Spinal cord (tissue), 10 donors: ENCODE results near the gene SGF29. TPM values are rescaled to one million over a fixed set of nuclear protein-coding genes. Genes with fewer than 3 reads are reported as not detected.
"Not testable (repeated sequence)": the region's sequence is repeated elsewhere in the genome, so short reads cannot be mapped to it uniquely, and the experiment has no call there.

Experiments
- DNase-seq, 6 donors: peaks; one replicate each; pipeline versions ENCODE4 v3.0.0 to v3.0.0-alpha.2; 2013 to 2015; ENCODE audit warnings: low spot score in 6 of 6, low read depth in 4 of 6
- H3K27ac ChIP-seq: one replicate; pipeline ENCODE4 v1.5.1; 2013; ENCODE audit warnings: low read depth, low read length, control low read depth
- H3K27me3 ChIP-seq: one replicate; pipeline ENCODE4 v1.6.1; 2013; ENCODE audit warnings: low read length; ENCODE audit not compliant: control insufficient read depth, insufficient read depth
- H3K36me3 ChIP-seq: one replicate; pipeline ENCODE4 v1.6.1; 2013; ENCODE audit warnings: low read length; ENCODE audit not compliant: control insufficient read depth, insufficient read depth
- H3K4me1 ChIP-seq: one replicate; pipeline ENCODE4 v1.6.1; 2013; ENCODE audit warnings: low read length; ENCODE audit not compliant: control insufficient read depth, insufficient read depth
- H3K4me3 ChIP-seq: one replicate; pipeline ENCODE4 v1.5.1; 2013; ENCODE audit warnings: low read depth, low read length, control low read depth
- H3K9me3 ChIP-seq: one replicate; pipeline ENCODE4 v1.6.1; 2013; ENCODE audit warnings: low read length; ENCODE audit not compliant: control insufficient read depth, insufficient read depth
- WGBS: methylation state at CpG from one replicate; pipeline ENCODE4 v1.1.5; 2013; ENCODE audit warnings: missing lambda C conversion rate; ENCODE audit not compliant: insufficient coverage; 5-methylcytosine and 5-hydroxymethylcytosine counted together
- polyA plus RNA-seq, 2 donors: library from polyadenylated mRNA; unstranded; fragments of 120-200 nt; gene quantifications; one replicate each; pipeline ENCODE4 v1.2.1, GENCODE V29; 2013; ENCODE audit not compliant: insufficient read length in 2 of 2
- total RNA-seq, 2 donors: library from RNA; depleted of rRNA in 1 of 2; stranded (reverse); fragments of 120-200 nt in 1 of 2; fragments of >200 nt in 1 of 2; gene quantifications; one replicate each; pipeline versions ENCODE4 v1.2.3 to v1.2.4, GENCODE V29; 2013 to 2014
- donor health status: healthy.

Gene SGF29
- total and polyA plus RNA-seq, 4 donors = 8.6 to 29.6 (median 25.5) TPM

GRCh38 chr16:28620316-28620715, 66.6 kb downstream of the SGF29 start:
- not testable (repeated sequence) for DNase-seq, H3K27me3 ChIP-seq, H3K9me3 ChIP-seq, H3K36me3 ChIP-seq, H3K27ac ChIP-seq, H3K4me3 ChIP-seq
- no CpG with 5 or more reads among the region's 1 CpG for WGBS
- peaks cover 11% of the 10 kb centered on the region for H3K4me1 ChIP-seq

GRCh38 chr16:28621481-28622155, 67.9 kb downstream of the SGF29 start:
- Histone ChIP-seq H3K36me3 (peaks cover 2% of the 10 kb centered on the region), H3K4me3 (no peak overlapping the region), H3K27ac (no peak overlapping the region), H3K4me1 (peaks cover 11% of the 10 kb centered on the region), H3K9me3 (no peaks in the 10 kb centered on the region), H3K27me3 (no peaks in the 10 kb centered on the region)
- WGBS = 70% methylated on average over 3 of the region's 7 CpGs
- peak in 1 of 6 donors; percentile 0 for DNase-seq

- not testable (repeated sequence) for H3K27ac ChIP-seq, H3K27me3 ChIP-seq, H3K36me3 ChIP-seq, H3K9me3 ChIP-seq
- Histone ChIP-seq H3K4me1 (peaks cover 11% of the 10 kb centered on the region), H3K4me3 (peak overlapping the region; percentile 27)
- 43% methylated on average over 23 of the region's 24 CpGs for whole genome bisulfite sequencing
- peak in 1 of 6 donors; percentile 0 for DNase-seq
Measured at GRCh38 chr16:28622532-28623171, 68.9 kb downstream of the SGF29 start.

- H3K9me3 ChIP-seq = no peaks in the 10 kb centered on the region
- WGBS = 2% methylated on average over 61 of the region's 68 CpGs
- H3K4me3 ChIP-seq = peak overlapping the region; percentile 31
- no peaks in the 10 kb centered on the region for H3K27me3 ChIP-seq
- peaks cover 11% of the 10 kb centered on the region for H3K4me1 ChIP-seq
- H3K36me3 ChIP-seq = peaks cover 2% of the 10 kb centered on the region
- H3K27ac ChIP-seq = no peak overlapping the region
- peak; percentile 26 to 85 (median 44) for DNase-seq
Measured at GRCh38 chr16:28623172-28623711, 69.5 kb downstream of the SGF29 start.

- not testable (repeated sequence) for H3K36me3 ChIP-seq, H3K4me3 ChIP-seq, H3K9me3 ChIP-seq, H3K27ac ChIP-seq, DNase-seq, H3K4me1 ChIP-seq, H3K27me3 ChIP-seq
- WGBS = 60% methylated on average over 1 of the region's 5 CpGs
Measured at GRCh38 chr16:28630905-28631304, 77.2 kb downstream of the SGF29 start.

- not testable (repeated sequence) for H3K4me3 ChIP-seq, DNase-seq, H3K27ac ChIP-seq, H3K36me3 ChIP-seq, H3K4me1 ChIP-seq, H3K9me3 ChIP-seq, H3K27me3 ChIP-seq
- no CpG with 5 or more reads among the region's 5 CpGs for WGBS
Measured at GRCh38 chr16:28636093-28636823, 82.5 kb downstream of the SGF29 start.

GRCh38 chr16:28637765-28638164, 84.0 kb downstream of the SGF29 start, which contains the start of gene NPIPB8:
TSS of gene NPIPB8 (plus strand) at chr16:28638065. CDS start at chr16:28638361, 296 bp downstream.
- H3K4me1 ChIP-seq, H3K9me3 ChIP-seq, H3K27me3 ChIP-seq, DNase-seq, H3K4me3 ChIP-seq, H3K36me3 ChIP-seq, H3K27ac ChIP-seq: not testable (repeated sequence)
- WGBS = no CpG with 5 or more reads among the region's 1 CpG

GRCh38 chr16:28638359-28638758, 84.6 kb downstream of the SGF29 start:
- H3K4me3 ChIP-seq, H3K27ac ChIP-seq, H3K27me3 ChIP-seq, DNase-seq, H3K36me3 ChIP-seq, H3K4me1 ChIP-seq, H3K9me3 ChIP-seq: not testable (repeated sequence)
- WGBS = 14% methylated on average over 1 of the region's 5 CpGs

GRCh38 chr16:28639959-28640358, 86.2 kb downstream of the SGF29 start:
- H3K4me3 ChIP-seq, H3K36me3 ChIP-seq, H3K27ac ChIP-seq, H3K4me1 ChIP-seq, DNase-seq, H3K9me3 ChIP-seq, H3K27me3 ChIP-seq: not testable (repeated sequence)
- no CpG with 5 or more reads among the region's 2 CpGs for WGBS
